Panc1 (cell line): ENCODE measurements around the gene PPP2R3B.

ENCODE experiments used
- TF ChIP-seq, protein P1 (sequence below), 2 experiments: IDR thresholded peaks; 2 replicates each; pipeline ENCODE4 v1.6.1; 2011 to 2012; ENCODE audit warnings: low read depth in 2 of 2, control low read depth in 1 of 2, low read length in 1 of 2, mild to moderate bottlenecking in 1 of 2, moderate library complexity in 1 of 2; ENCODE audit not compliant: insufficient read depth in 1 of 2
- TF ChIP-seq, protein P2 (sequence below): fragments of 450-650 bp; IDR thresholded peaks from 2 replicates; pipeline ENCODE4 v1.5.1; 2017; ENCODE audit warnings: mild to moderate bottlenecking

DNA sequence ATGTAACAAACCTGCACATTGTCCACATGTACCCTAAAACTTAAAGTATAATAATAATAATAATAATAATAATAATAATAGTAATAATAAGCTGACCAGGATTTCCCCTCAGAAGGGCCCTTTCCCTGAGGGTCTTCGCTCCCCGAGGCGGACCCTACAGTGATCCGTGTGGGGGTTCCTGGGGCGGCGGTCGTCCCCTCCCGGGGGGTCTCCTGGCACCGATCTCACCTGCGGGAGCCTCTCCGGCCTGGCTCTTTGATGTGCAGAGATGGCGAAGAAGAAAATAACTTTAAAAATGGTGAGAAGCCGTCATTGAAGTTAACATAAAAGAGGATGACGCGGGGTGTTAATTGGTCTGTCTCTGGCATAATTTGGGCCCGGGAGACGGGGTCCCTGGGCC is 48.2 kb upstream of the PPP2R3B start:
- TF ChIP-seq, protein P1, sequence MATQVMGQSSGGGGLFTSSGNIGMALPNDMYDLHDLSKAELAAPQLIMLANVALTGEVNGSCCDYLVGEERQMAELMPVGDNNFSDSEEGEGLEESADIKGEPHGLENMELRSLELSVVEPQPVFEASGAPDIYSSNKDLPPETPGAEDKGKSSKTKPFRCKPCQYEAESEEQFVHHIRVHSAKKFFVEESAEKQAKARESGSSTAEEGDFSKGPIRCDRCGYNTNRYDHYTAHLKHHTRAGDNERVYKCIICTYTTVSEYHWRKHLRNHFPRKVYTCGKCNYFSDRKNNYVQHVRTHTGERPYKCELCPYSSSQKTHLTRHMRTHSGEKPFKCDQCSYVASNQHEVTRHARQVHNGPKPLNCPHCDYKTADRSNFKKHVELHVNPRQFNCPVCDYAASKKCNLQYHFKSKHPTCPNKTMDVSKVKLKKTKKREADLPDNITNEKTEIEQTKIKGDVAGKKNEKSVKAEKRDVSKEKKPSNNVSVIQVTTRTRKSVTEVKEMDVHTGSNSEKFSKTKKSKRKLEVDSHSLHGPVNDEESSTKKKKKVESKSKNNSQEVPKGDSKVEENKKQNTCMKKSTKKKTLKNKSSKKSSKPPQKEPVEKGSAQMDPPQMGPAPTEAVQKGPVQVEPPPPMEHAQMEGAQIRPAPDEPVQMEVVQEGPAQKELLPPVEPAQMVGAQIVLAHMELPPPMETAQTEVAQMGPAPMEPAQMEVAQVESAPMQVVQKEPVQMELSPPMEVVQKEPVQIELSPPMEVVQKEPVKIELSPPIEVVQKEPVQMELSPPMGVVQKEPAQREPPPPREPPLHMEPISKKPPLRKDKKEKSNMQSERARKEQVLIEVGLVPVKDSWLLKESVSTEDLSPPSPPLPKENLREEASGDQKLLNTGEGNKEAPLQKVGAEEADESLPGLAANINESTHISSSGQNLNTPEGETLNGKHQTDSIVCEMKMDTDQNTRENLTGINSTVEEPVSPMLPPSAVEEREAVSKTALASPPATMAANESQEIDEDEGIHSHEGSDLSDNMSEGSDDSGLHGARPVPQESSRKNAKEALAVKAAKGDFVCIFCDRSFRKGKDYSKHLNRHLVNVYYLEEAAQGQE (IDR thresholded peaks at IDR 0.05; ENCODE audit: insufficient read depth in 1 of 2, low read depth in 2 of 2, low read length in 1 of 2): no peak
- TF ChIP-seq, protein P2, sequence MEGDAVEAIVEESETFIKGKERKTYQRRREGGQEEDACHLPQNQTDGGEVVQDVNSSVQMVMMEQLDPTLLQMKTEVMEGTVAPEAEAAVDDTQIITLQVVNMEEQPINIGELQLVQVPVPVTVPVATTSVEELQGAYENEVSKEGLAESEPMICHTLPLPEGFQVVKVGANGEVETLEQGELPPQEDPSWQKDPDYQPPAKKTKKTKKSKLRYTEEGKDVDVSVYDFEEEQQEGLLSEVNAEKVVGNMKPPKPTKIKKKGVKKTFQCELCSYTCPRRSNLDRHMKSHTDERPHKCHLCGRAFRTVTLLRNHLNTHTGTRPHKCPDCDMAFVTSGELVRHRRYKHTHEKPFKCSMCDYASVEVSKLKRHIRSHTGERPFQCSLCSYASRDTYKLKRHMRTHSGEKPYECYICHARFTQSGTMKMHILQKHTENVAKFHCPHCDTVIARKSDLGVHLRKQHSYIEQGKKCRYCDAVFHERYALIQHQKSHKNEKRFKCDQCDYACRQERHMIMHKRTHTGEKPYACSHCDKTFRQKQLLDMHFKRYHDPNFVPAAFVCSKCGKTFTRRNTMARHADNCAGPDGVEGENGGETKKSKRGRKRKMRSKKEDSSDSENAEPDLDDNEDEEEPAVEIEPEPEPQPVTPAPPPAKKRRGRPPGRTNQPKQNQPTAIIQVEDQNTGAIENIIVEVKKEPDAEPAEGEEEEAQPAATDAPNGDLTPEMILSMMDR: no peak
